OCI-LY7 (cell line): ENCODE measurements around the gene CNTN5. TPM values are rescaled to one million over a fixed set of nuclear protein-coding genes. Genes with fewer than 3 reads are reported as not detected.

Experiments used
- BruUV-seq: library from RNA; stranded (reverse); fragments of 400-500 nt; replicated peaks from 2 replicates; lab custom pipeline; 2021; lab: Mats Ljungman, UMichigan
- CTCF ChIA-PET: fragments of 300-600 bp; sonication (Branson Sonifier 250); formaldehyde crosslinking; loops from one replicate; lab custom pipeline; 2022; ENCODE audit warnings: antibody characterized with exemption; ENCODE audit not compliant: unreplicated experiment; lab: Charles Lee
- POLR2A ChIA-PET: fragments of 300-600 bp; sonication (Branson Sonifier 250); formaldehyde crosslinking; loops from one replicate; lab custom pipeline; 2022; ENCODE audit warnings: antibody characterized with exemption; lab: Charles Lee
- DNase-seq: peaks from one replicate; pipeline ENCODE4 v3.0.0-alpha.2; 2015; ENCODE audit warnings: low spot score
- H2AFZ ChIP-seq: fragments of 200-600 bp; sonication (generic), shearing (Covaris generic); 2 replicates; pipeline ENCODE4 v1.6.1; 2014; ENCODE audit warnings: mild to moderate bottlenecking, antibody characterized with exemption, low read length, moderate library complexity
- H3K27ac ChIP-seq: fragments of 200-600 bp; sonication (generic); 2 replicates; pipeline ENCODE4 v1.5.1; 2014; ENCODE audit warnings: mixed run types, low read depth, mild to moderate bottlenecking, moderate library complexity, low read length, inconsistent platforms; ENCODE audit not compliant: poor library complexity, severe bottlenecking
- H3K36me3 ChIP-seq: fragments of 200-600 bp; sonication (generic); 2 replicates; pipeline ENCODE4 v1.6.1; 2014; ENCODE audit warnings: mild to moderate bottlenecking, antibody characterized with exemption, low read length, moderate library complexity, mixed read lengths; ENCODE audit not compliant: insufficient read depth
- H3K4me1 ChIP-seq: fragments of 200-600 bp; sonication (generic); 2 replicates; pipeline ENCODE4 v1.5.1; 2014; ENCODE audit warnings: mild to moderate bottlenecking, low read length; ENCODE audit not compliant: insufficient read depth, poor library complexity, severe bottlenecking
- H3K4me2 ChIP-seq: fragments of 200-600 bp; sonication (generic); 2 replicates; pipeline ENCODE4 v1.6.1; 2014; ENCODE audit warnings: mild to moderate bottlenecking, low read length
- H3K4me3 ChIP-seq: fragments of 200-600 bp; sonication (generic); 2 replicates; pipeline ENCODE4 v1.5.1; 2014; ENCODE audit warnings: mild to moderate bottlenecking, low read depth, low read length; ENCODE audit not compliant: poor library complexity, severe bottlenecking
- H3K79me2 ChIP-seq: fragments of 200-600 bp; sonication (generic); 2 replicates; pipeline ENCODE4 v1.6.1; 2016; ENCODE audit warnings: low read depth, mild to moderate bottlenecking, low read length, moderate library complexity, mixed read lengths; ENCODE audit not compliant: insufficient read depth
- H3K9me2 ChIP-seq: fragments of 200-600 bp; sonication (generic); 2 replicates; pipeline ENCODE4 v1.6.1; 2016; ENCODE audit warnings: mild to moderate bottlenecking, low read length, mixed read lengths; ENCODE audit not compliant: insufficient read depth
- H3K9me3 ChIP-seq: fragments of 200-600 bp; sonication (generic); 2 replicates; pipeline ENCODE4 v1.6.1; 2014; ENCODE audit warnings: mild to moderate bottlenecking, mixed run types, low read length, mixed read lengths
- H4K20me1 ChIP-seq: fragments of 200-600 bp; sonication (generic); 2 replicates; pipeline ENCODE4 v1.6.1; 2014; ENCODE audit warnings: mild to moderate bottlenecking, antibody characterized with exemption, low read length, moderate library complexity, mixed read lengths; ENCODE audit not compliant: insufficient read depth
- CTCF ChIP-seq: fragments of 200-600 bp; sonication (generic); conservative IDR thresholded peaks from 2 replicates; pipeline ENCODE4 v1.5.1; 2014; ENCODE audit warnings: mild to moderate bottlenecking, antibody characterized with exemption, low read length, moderate library complexity, mixed read lengths
- EZH2phosphoT487 ChIP-seq: fragments of 200-600 bp; sonication (generic); IDR thresholded peaks from 2 replicates; pipeline ENCODE4 v1.6.1; 2018; ENCODE audit warnings: low read depth, borderline replicate concordance, mild to moderate bottlenecking, mixed run types, antibody characterized with exemption, low read length, moderate library complexity, mixed read lengths
- intact Hi-C: fragments of 100-400 bp; cut with micrococcal nuclease; formaldehyde crosslinking; loops from one replicate; pipeline ENCODE4 v1.10.0; 2022; ENCODE audit not compliant: unreplicated experiment
- total RNA-seq, 2 experiments: library from RNA; depleted of rRNA in 1 of 2; stranded (reverse); fragments of >200 nt in 1 of 2; shearing (Covaris generic) in 1 of 2; gene quantifications; 2 replicates each; pipeline ENCODE4 v1.2.3, GENCODE V29; 2014 to 2022

Gene CNTN5
- total RNA-seq, 2 experiments from 2014 or later: not detected

GRCh38 chr11:99200720-99201119, 180.0 kb downstream of the CNTN5 start:
- Histone ChIP-seq H3K79me2 (no peaks in the 10 kb centered on the region), H2AFZ (no peak overlapping the region), H3K36me3 (no peaks in the 10 kb centered on the region), H3K27ac (no peak overlapping the region), H3K4me1 (no peaks in the 10 kb centered on the region), H4K20me1 (no peaks in the 10 kb centered on the region), H3K9me2 (no peaks in the 10 kb centered on the region), H3K4me3 (no peak overlapping the region), H3K4me2 (no peak overlapping the region), H3K9me3 (no peaks in the 10 kb centered on the region; the same call in 1 of the 2 replicates)
- TF ChIP-seq EZH2phosphoT487 (no peak), CTCF (no peak)
- BruUV-seq: no TSS peak
- ChIA-PET CTCF (no interaction called here), POLR2A (interaction anchor here (0.6 kb wide), 1 partner anchor 251 kb away, joined by 4 read pairs; no protein-coding TSS in a partner anchor)
- intact Hi-C loops: no loop called here
- no peak for DNase-seq

- TF ChIP-seq CTCF (no peak), EZH2phosphoT487 (no peak)
- Histone ChIP-seq H4K20me1 (no peaks in the 10 kb centered on the region), H3K9me3 (no peaks in the 10 kb centered on the region), H3K4me3 (no peak overlapping the region), H3K79me2 (no peaks in the 10 kb centered on the region), H2AFZ (no peak overlapping the region), H3K4me1 (no peaks in the 10 kb centered on the region), H3K9me2 (no peaks in the 10 kb centered on the region), H3K4me2 (no peak overlapping the region), H3K27ac (no peak overlapping the region), H3K36me3 (no peaks in the 10 kb centered on the region)
- no TSS peak for BruUV-seq
- ChIA-PET POLR2A (no interaction called here), CTCF (no interaction called here)
- intact Hi-C loops: no loop called here
- no peak for DNase-seq
These were observed 188.1 kb downstream of the CNTN5 start for GRCh38 chr11:99208813-99209212.

GRCh38 chr11:99229544-99229943, 208.8 kb downstream of the CNTN5 start:
- Histone ChIP-seq H3K4me1 (no peaks in the 10 kb centered on the region), H4K20me1 (no peaks in the 10 kb centered on the region), H3K27ac (no peak overlapping the region), H3K36me3 (no peaks in the 10 kb centered on the region), H3K4me3 (no peak overlapping the region), H3K9me2 (no peaks in the 10 kb centered on the region), H3K4me2 (no peak overlapping the region), H3K79me2 (no peaks in the 10 kb centered on the region), H3K9me3 (no peaks in the 10 kb centered on the region), H2AFZ (no peak overlapping the region)
- intact Hi-C loops: no loop called here
- DNase-seq: no peak
- ChIA-PET POLR2A (no interaction called here), CTCF (no interaction called here)
- no peak for TF ChIP-seq EZH2phosphoT487
- TF ChIP-seq CTCF: no peak
- no TSS peak for BruUV-seq
